ENCODE results near the gene RBM8A.

Gene RBM8A

GRCh38 chr1:145963265-145964019 lies 36.2 kb upstream of the RBM8A start:
- no CpG with 5 or more reads among the region's 5 CpGs for WGBS, 2 donors (ENCODE audit: extremely low coverage in 2 of 2, insufficient read length in 2 of 2, insufficient replicate concordance in 1 of 2)
- H3K9ac ChIP-seq (ENCODE audit: low read depth, low read length, poor library complexity) = peak overlapping the region; percentile 53
- no peak overlapping the region for H2BK12ac ChIP-seq (ENCODE audit: low read length)
- H2AFZ ChIP-seq (ENCODE audit: low read length) = no peak overlapping the region
- H3K4ac ChIP-seq (ENCODE audit: low read length) = no peak overlapping the region
- no peaks in the 10 kb centered on the region for H3K79me1 ChIP-seq (ENCODE audit: low read depth, low read length)
- H2BK5ac ChIP-seq (ENCODE audit: low read length) = no peak overlapping the region
- no peaks in the 10 kb centered on the region for H3K36me3 ChIP-seq (replicated peaks in 1 of 2; ENCODE audit: control insufficient read depth in 2 of 2, insufficient read depth in 2 of 2, low read length in 2 of 2)
- peak overlapping the region in 1 of 2 donors; percentile 95 for H3K4me3 ChIP-seq (ENCODE audit: low read length in 2 of 2)
- DNase-seq (ENCODE audit: low spot score) = no peak
- peaks cover 0 to 49% (median 18%) of the 10 kb centered on the region in 3 experiments for H3K27me3 ChIP-seq (ENCODE audit: control insufficient read depth in 3 of 3, insufficient read depth in 3 of 3, low read depth in 1 of 3, low read length in 3 of 3)
- peaks cover 13 to 41% of the 10 kb centered on the region in 2 donors for H3K4me1 ChIP-seq (ENCODE audit: control insufficient read depth in 2 of 2, insufficient read depth in 1 of 2, low read depth in 1 of 2, low read length in 2 of 2)
- no peak overlapping the region for H3K27ac ChIP-seq (replicated peaks; ENCODE audit: low read length)
- no peak overlapping the region for H3K14ac ChIP-seq (ENCODE audit: low read length)
- H2AK5ac ChIP-seq (ENCODE audit: low read depth, low read length) = no peak overlapping the region
- H3K23ac ChIP-seq (ENCODE audit: low read depth, low read length, poor library complexity) = no peak overlapping the region
- H3K9me3 ChIP-seq (replicated peaks in 1 of 2; ENCODE audit: control insufficient read depth in 2 of 2, insufficient read depth in 1 of 2, low read depth in 1 of 2, low read length in 2 of 2) = peaks cover 6 to 10% of the 10 kb centered on the region in 2 donors
- H4K91ac ChIP-seq (ENCODE audit: low read depth, low read length, poor library complexity) = no peak overlapping the region
- H3K18ac ChIP-seq (ENCODE audit: low read length) = no peak overlapping the region
- peak overlapping the region; percentile 72 for H3K4me2 ChIP-seq (ENCODE audit: insufficient read depth, low read length, poor library complexity, severe bottlenecking)
- H2BK15ac ChIP-seq (ENCODE audit: low read length) = peak overlapping the region; percentile 7
- no peak overlapping the region for H4K8ac ChIP-seq (ENCODE audit: low read depth, low read length)
- no peak overlapping the region for H2BK120ac ChIP-seq (ENCODE audit: low read depth, low read length)

GRCh38 chr1:145962157-145963102 lies 35.1 kb upstream of the RBM8A start:
- Histone ChIP-seq H2BK12ac (ENCODE audit: low read length) (no peak overlapping the region), H2BK15ac (ENCODE audit: low read length) (peak overlapping the region; percentile 7), H3K18ac (ENCODE audit: low read length) (peak overlapping the region; percentile 1), H3K14ac (ENCODE audit: low read length) (no peak overlapping the region), H3K4me2 (ENCODE audit: insufficient read depth, low read length, poor library complexity, severe bottlenecking) (peak overlapping the region; percentile 97), H3K9ac (ENCODE audit: low read depth, low read length, poor library complexity) (peak overlapping the region; percentile 14), H4K8ac (ENCODE audit: low read depth, low read length) (no peak overlapping the region), H3K27ac (replicated peaks; ENCODE audit: low read length) (no peak overlapping the region), H3K23ac (ENCODE audit: low read depth, low read length, poor library complexity) (peak overlapping the region; percentile 2), H2AFZ (ENCODE audit: low read length) (peak overlapping the region; percentile 61), H3K9me3 (replicated peaks in 1 of 2; ENCODE audit: control insufficient read depth in 2 of 2, insufficient read depth in 1 of 2, low read depth in 1 of 2, low read length in 2 of 2) (peaks cover 4 to 7% of the 10 kb centered on the region in 2 donors), H2BK120ac (ENCODE audit: low read depth, low read length) (no peak overlapping the region), H2BK5ac (ENCODE audit: low read length) (no peak overlapping the region), H4K91ac (ENCODE audit: low read depth, low read length, poor library complexity) (no peak overlapping the region), H2AK5ac (ENCODE audit: low read depth, low read length) (no peak overlapping the region), H3K4ac (ENCODE audit: low read length) (no peak overlapping the region), H3K4me1 (ENCODE audit: control insufficient read depth in 2 of 2, insufficient read depth in 1 of 2, low read depth in 1 of 2, low read length in 2 of 2) (peaks cover 13 to 44% of the 10 kb centered on the region in 2 donors), H3K4me3 (ENCODE audit: low read length in 2 of 2) (peak overlapping the region; percentile 66 to 78), H3K27me3 (ENCODE audit: control insufficient read depth in 3 of 3, insufficient read depth in 3 of 3, low read depth in 1 of 3, low read length in 3 of 3) (peaks cover 0 to 49% (median 18%) of the 10 kb centered on the region in 3 experiments), H3K79me1 (ENCODE audit: low read depth, low read length) (no peaks in the 10 kb centered on the region), H3K36me3 (replicated peaks in 1 of 2; ENCODE audit: control insufficient read depth in 2 of 2, insufficient read depth in 2 of 2, low read length in 2 of 2) (no peaks in the 10 kb centered on the region)
- no peak for DNase-seq (ENCODE audit: low spot score)
- no CpG with 5 or more reads among the region's 36 CpGs for WGBS, 2 donors (ENCODE audit: extremely low coverage in 2 of 2, insufficient read length in 2 of 2, insufficient replicate concordance in 1 of 2)

- Histone ChIP-seq H3K36me3 (replicated peaks in 1 of 2; ENCODE audit: control insufficient read depth in 2 of 2, insufficient read depth in 2 of 2, low read length in 2 of 2) (no peaks in the 10 kb centered on the region), H4K8ac (ENCODE audit: low read depth, low read length) (no peak overlapping the region), H2BK120ac (ENCODE audit: low read depth, low read length) (peak overlapping the region; percentile 35), H4K91ac (ENCODE audit: low read depth, low read length, poor library complexity) (no peak overlapping the region), H3K4me1 (ENCODE audit: control insufficient read depth in 2 of 2, insufficient read depth in 1 of 2, low read depth in 1 of 2, low read length in 2 of 2) (peaks cover 13 to 44% of the 10 kb centered on the region in 2 donors), H3K18ac (ENCODE audit: low read length) (peak overlapping the region; percentile 81), H3K27me3 (ENCODE audit: control insufficient read depth in 3 of 3, insufficient read depth in 3 of 3, low read depth in 1 of 3, low read length in 3 of 3) (peaks cover 0 to 49% (median 18%) of the 10 kb centered on the region in 3 experiments), H2BK15ac (ENCODE audit: low read length) (no peak overlapping the region), H2BK5ac (ENCODE audit: low read length) (no peak overlapping the region), H3K4me2 (ENCODE audit: insufficient read depth, low read length, poor library complexity, severe bottlenecking) (peak overlapping the region; percentile 97), H3K79me1 (ENCODE audit: low read depth, low read length) (no peaks in the 10 kb centered on the region), H3K4me3 (ENCODE audit: low read length in 2 of 2) (peak overlapping the region; percentile 66 to 78), H2AK5ac (ENCODE audit: low read depth, low read length) (peak overlapping the region; percentile 64), H3K4ac (ENCODE audit: low read length) (no peak overlapping the region), H2BK12ac (ENCODE audit: low read length) (peak overlapping the region; percentile 14), H3K9me3 (replicated peaks in 1 of 2; ENCODE audit: control insufficient read depth in 2 of 2, insufficient read depth in 1 of 2, low read depth in 1 of 2, low read length in 2 of 2) (peaks cover 0 to 4% of the 10 kb centered on the region in 2 donors), H3K27ac (replicated peaks; ENCODE audit: low read length) (no peak overlapping the region), H3K9ac (ENCODE audit: low read depth, low read length, poor library complexity) (peak overlapping the region; percentile 46), H3K23ac (ENCODE audit: low read depth, low read length, poor library complexity) (peak overlapping the region; percentile 69), H2AFZ (ENCODE audit: low read length) (no peak overlapping the region), H3K14ac (ENCODE audit: low read length) (no peak overlapping the region)
- no peak for DNase-seq (ENCODE audit: low spot score)
- no CpG with 5 or more reads among the region's 57 CpGs for WGBS, 2 donors (ENCODE audit: extremely low coverage in 2 of 2, insufficient read length in 2 of 2, insufficient replicate concordance in 1 of 2)
These were observed 34.3 kb upstream of the RBM8A start for GRCh38 chr1:145961425-145962156.
